Stomach (tissue), 19 donors: ENCODE results near the gene NDUFV1. TPM values are rescaled to one million over a fixed set of nuclear protein-coding genes. Genes with fewer than 3 reads are reported as not detected.

Source experiments
- DNase-seq, 2 donors: peaks; one replicate each; pipeline versions ENCODE4 v3.0.0 to v3.0.0-alpha.2; 2013 to 2019
- H3K27ac ChIP-seq, 5 donors: fragments of 200-600 bp in 4 of 5; sonication (generic) in 4 of 5; one replicate each; pipeline ENCODE4 v1.5.1; 2013 to 2019; ENCODE audit warnings: mild to moderate bottlenecking in 1 of 5, moderate library complexity in 1 of 5
- H3K27me3 ChIP-seq, 3 donors: fragments of 200-600 bp; sonication (generic); one replicate each; pipeline ENCODE4 v1.5.1; 2017 to 2019; ENCODE audit warnings: mixed run types in 1 of 3
- H3K36me3 ChIP-seq, 4 donors: fragments of 200-600 bp; sonication (generic); 1 replicate in 3 of 4; 2 replicates in 1 of 4; pipeline ENCODE4 v1.5.1; 2016 to 2019
- H3K4me1 ChIP-seq, 4 donors: fragments of 200-600 bp; sonication (generic); one replicate each; pipeline ENCODE4 v1.5.1; 2016 to 2019
- H3K4me3 ChIP-seq, 4 donors: fragments of 200-600 bp; sonication (generic) in 3 of 4; one replicate each; pipeline ENCODE4 v1.5.1; 2016 to 2019; ENCODE audit warnings: mild to moderate bottlenecking in 1 of 4
- H3K9me3 ChIP-seq, 4 donors: fragments of 200-600 bp; sonication (generic); one replicate each; pipeline ENCODE4 v1.5.1; 2016 to 2019
- CTCF ChIP-seq, 7 experiments: fragments of 450-650 bp in 4 of 7; fragments of 200-600 bp in 3 of 7; sonication (generic) in 3 of 7; IDR thresholded peaks; one replicate each; pipeline ENCODE4 v1.5.1; 2016 to 2019; ENCODE audit warnings: antibody characterized with exemption in 7 of 7, control low read depth in 2 of 7, mild to moderate bottlenecking in 1 of 7
- EP300 ChIP-seq: sonication (generic); formaldehyde crosslinking; IDR thresholded peaks from one replicate; pipeline ENCODE4 v1.6.1; 2017; ENCODE audit warnings: antibody characterized with exemption
- POLR2A ChIP-seq, 4 donors: fragments of 450-650 bp; IDR thresholded peaks; one replicate each; pipeline ENCODE4 v1.6.1; 2016; ENCODE audit warnings: antibody characterized with exemption in 4 of 4, control low read depth in 2 of 4, mild to moderate bottlenecking in 1 of 4, moderate library complexity in 1 of 4
- POLR2AphosphoS5 ChIP-seq, 3 donors: sonication (generic); formaldehyde crosslinking; IDR thresholded peaks; one replicate each; pipeline ENCODE4 v1.6.1; 2016; ENCODE audit warnings: antibody characterized with exemption in 3 of 3
- WGBS, 5 donors: extraction: QIAGEN DNeasy Blood & Tissue Kit in 3 of 5; methylation state at CpG; one replicate each; pipeline versions ENCODE4 v1.1.5 to v1.1.7; 2013 to 2018; 5-methylcytosine and 5-hydroxymethylcytosine counted together
- intact Hi-C: fragments of 100-400 bp; cut with DNase I; formaldehyde crosslinking; loops from one replicate; pipeline ENCODE4 v1.15.1; 2023; ENCODE audit warnings: low total_unique reads
- long read RNA-seq, 10 donors: transcript quantifications; one replicate each; lab custom pipeline, GENCODE V29; 2026
- polyA plus RNA-seq, 3 donors: library from polyadenylated mRNA; stranded (reverse); fragments of 200-250 nt; gene quantifications; one replicate each; pipeline ENCODE4 v1.2.3, GENCODE V29; 2013
- total RNA-seq, 5 donors: library from RNA; depleted of rRNA; stranded (reverse); fragments of >200 nt; gene quantifications; one replicate each; pipeline versions ENCODE4 v1.1.0 to v1.2.3, GENCODE V29; 2014 to 2016
- donor health status: healthy with polysubstance abuse.
- donor health status: Bipolar disorder and iron deficiency.
- donor health status: healthy.

NDUFV1 gene
- total RNA-seq, result 100 to 1,000 TPM; 186 to 806 (median 497) TPM
- 100 to 1,000 TPM; 148 to 193 (median 181) TPM for polyA plus RNA-seq
- long read RNA-seq, donor 1, transcript NDUFV1-201 (10 exons, 1,596 nt), result major isoform, 7 of 65 reads
- long read RNA-seq, donor 1, partial matches to known transcripts, result 51 of 65 reads
- long read RNA-seq, donor 1, other reads (novel, unspliced or antisense), result 0 of 65 reads
- long read RNA-seq, donor 2, transcript NDUFV1-201 (10 exons, 1,596 nt), result major isoform, 13 of 84 reads
- long read RNA-seq, donor 2, partial matches to known transcripts, result 61 of 84 reads
- long read RNA-seq, donor 2, other reads (novel, unspliced or antisense), result 0 of 84 reads
- long read RNA-seq, donor 3, transcript NDUFV1-201 (10 exons, 1,596 nt), result major isoform, 26 of 86 reads
- long read RNA-seq, donor 3, partial matches to known transcripts, result 51 of 86 reads
- long read RNA-seq, donor 3, other reads (novel, unspliced or antisense), result 0 of 86 reads
- long read RNA-seq, donor 4, result 0 reads
- long read RNA-seq, donor 5, transcript NDUFV1-220 (3 exons, 736 nt), result minor isoform, 6 of 76 reads
- long read RNA-seq, donor 5, transcript NDUFV1-201 (10 exons, 1,596 nt), result major isoform, 25 of 76 reads
- long read RNA-seq, donor 5, partial matches to known transcripts, result 40 of 76 reads
- long read RNA-seq, donor 5, other reads (novel, unspliced or antisense), result 0 of 76 reads
- long read RNA-seq, donor 6, transcript NDUFV1-201 (10 exons, 1,596 nt), result major isoform, 87 of 403 reads
- long read RNA-seq, donor 6, transcript NDUFV1-228 (2 exons, 573 nt), result minor isoform, 7 of 403 reads
- long read RNA-seq, donor 6, transcript NDUFV1-210 (3 exons, 594 nt), result minor isoform, 6 of 403 reads
- long read RNA-seq, donor 6, partial matches to known transcripts, result 280 of 403 reads
- long read RNA-seq, donor 6, other reads (novel, unspliced or antisense), result 13 of 403 reads
- long read RNA-seq, donor 7, transcript NDUFV1-201 (10 exons, 1,596 nt), result major isoform, 31 of 69 reads
- long read RNA-seq, donor 7, transcript NDUFV1-228 (2 exons, 573 nt), result minor isoform, 5 of 69 reads
- long read RNA-seq, donor 7, partial matches to known transcripts, result 28 of 69 reads
- long read RNA-seq, donor 7, other reads (novel, unspliced or antisense), result 0 of 69 reads
- long read RNA-seq, donor 8, transcript NDUFV1-201 (10 exons, 1,596 nt), result major isoform, 39 of 130 reads
- long read RNA-seq, donor 8, partial matches to known transcripts, result 81 of 130 reads
- long read RNA-seq, donor 8, other reads (novel, unspliced or antisense), result 0 of 130 reads
- long read RNA-seq, donor 9, transcript NDUFV1-201 (10 exons, 1,596 nt), result major isoform, 12 of 48 reads
- long read RNA-seq, donor 9, transcript NDUFV1-228 (2 exons, 573 nt), result minor isoform, 9 of 48 reads
- long read RNA-seq, donor 9, partial matches to known transcripts, result 25 of 48 reads
- long read RNA-seq, donor 9, other reads (novel, unspliced or antisense), result 0 of 48 reads
- long read RNA-seq, donor 10, transcript NDUFV1-201 (10 exons, 1,596 nt), result major isoform, 10 of 45 reads
- long read RNA-seq, donor 10, partial matches to known transcripts, result 31 of 45 reads
- long read RNA-seq, donor 10, other reads (novel, unspliced or antisense), result 0 of 45 reads

- H3K9me3 ChIP-seq, result no peaks in the 10 kb centered on the region
- H3K27me3 ChIP-seq, result no peaks in the 10 kb centered on the region
- peaks cover 16 to 41% (median 27%) of the 10 kb centered on the region in 4 donors for H3K4me1 ChIP-seq
- peaks cover 30 to 34% (median 33%) of the 10 kb centered on the region in 4 donors for H3K36me3 ChIP-seq
- peak in 5 of 7 experiments; percentile 63 to 89 (median 76) for TF ChIP-seq CTCF (IDR thresholded peaks at IDR 0.05)
- peak; percentile 92 to 97 (median 93) for TF ChIP-seq POLR2AphosphoS5 (IDR thresholded peaks at IDR 0.05)
- TF ChIP-seq EP300, result no peak
- TF ChIP-seq POLR2A (IDR thresholded peaks at IDR 0.05), result no peak
- H3K4me3 ChIP-seq, result peak within 1 kb of the TSS; percentile 96 to 99 (median 98)
- intact Hi-C loops, result no loop called here
- 0 to 3% (median 1%) methylated on average over 19 to 69 of the region's 69 CpGs for WGBS, 5 donors
- DNase-seq, result peak; percentile 98 to 99
- peak within 1 kb of the TSS; percentile 75 to 92 (median 90) for H3K27ac ChIP-seq
Measured at GRCh38 chr11:67606492-67607295, at the start of gene NDUFV1. TSS of gene NDUFV1 (plus strand) at chr11:67606936. CDS start at chr11:67607005, 69 bp downstream.

GRCh38 chr11:67558084-67558772 lies 48.5 kb upstream of the NDUFV1 start:
- Histone ChIP-seq H3K4me1 (peaks cover 0 to 27% (median 13%) of the 10 kb centered on the region in 4 donors), H3K27ac (peak overlapping the region in 3 of 5 donors; percentile 39 to 62 (median 43)), H3K4me3 (peak overlapping the region in 1 of 4 donors; percentile 9), H3K36me3 (no peaks in the 10 kb centered on the region), H3K9me3 (no peaks in the 10 kb centered on the region), H3K27me3 (peaks cover 0 to 8% (median 0%) of the 10 kb centered on the region in 3 donors)
- DNase-seq, result peak; percentile 53 to 81
- WGBS, 5 donors, result 24 to 54% (median 27%) methylated on average over 19 of the region's 19 CpGs
- no peak for TF ChIP-seq POLR2A (IDR thresholded peaks at IDR 0.05)
- no peak for TF ChIP-seq CTCF (IDR thresholded peaks at IDR 0.05)
- no peak for TF ChIP-seq POLR2AphosphoS5 (IDR thresholded peaks at IDR 0.05)
- TF ChIP-seq EP300, result no peak
- intact Hi-C loops, result no loop called here

DNA sequence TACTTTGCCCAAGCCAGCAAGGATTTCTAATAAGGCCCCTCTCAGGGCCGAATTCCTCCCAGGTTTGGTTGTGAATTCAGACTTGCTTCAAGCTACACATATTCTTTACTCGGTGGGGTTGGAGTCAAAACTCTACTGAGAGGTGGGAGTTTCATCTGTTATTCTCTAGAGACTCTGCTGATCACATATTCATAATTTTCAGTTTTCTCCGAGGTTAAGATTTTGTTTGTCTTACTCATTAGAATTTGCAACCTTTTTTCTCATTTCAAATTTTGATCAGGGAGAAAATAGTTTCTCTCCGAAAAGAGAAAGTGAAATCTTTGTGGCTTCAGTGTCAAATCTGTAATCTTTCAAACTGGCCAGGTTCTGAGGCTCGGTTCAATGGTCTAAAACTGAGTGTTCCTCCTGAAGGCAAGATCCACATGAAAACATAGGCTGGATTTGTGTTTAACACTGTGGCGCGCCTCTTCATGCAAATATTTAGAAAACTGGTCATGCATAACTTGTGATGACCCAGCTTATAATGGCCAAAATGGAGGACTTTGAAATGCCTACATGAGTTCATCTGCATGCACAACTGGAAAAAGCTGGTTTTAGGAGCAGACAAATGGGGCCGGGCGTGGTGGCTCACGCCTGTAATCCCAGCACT lies 44.6 kb upstream of the NDUFV1 start:
- Histone ChIP-seq H3K9me3 (no peaks in the 10 kb centered on the region), H3K27me3 (peaks cover 0 to 8% (median 0%) of the 10 kb centered on the region in 3 donors), H3K27ac (no peak overlapping the region), H3K4me3 (no peak overlapping the region), H3K36me3 (no peaks in the 10 kb centered on the region), H3K4me1 (peaks cover 0 to 37% (median 16%) of the 10 kb centered on the region in 4 donors)
- intact Hi-C loops, result no loop called here
- TF ChIP-seq EP300 (no peak), CTCF (IDR thresholded peaks at IDR 0.05) (no peak), POLR2A (IDR thresholded peaks at IDR 0.05) (no peak), POLR2AphosphoS5 (IDR thresholded peaks at IDR 0.05) (no peak)
- 52 to 63% (median 59%) methylated on average over 10 of the region's 10 CpGs for WGBS, 5 donors
- no peak for DNase-seq
